Brain microvascular endothelial cell (primary cell): ENCODE results near the gene SEZ6.

Experiments
- DNase-seq: peaks from one replicate; pipeline ENCODE4 v3.0.0-alpha.2; 2020
- H3K27ac ChIP-seq: fragments of 250-450 bp; sonication (Bioruptor Pico); 2 replicates; pipeline ENCODE4 v1.5.1; 2020; ENCODE audit warnings: mild to moderate bottlenecking, moderate library complexity
- H3K27me3 ChIP-seq: fragments of 250-450 bp; sonication (Bioruptor Pico); replicated peaks from 2 replicates; pipeline ENCODE4 v1.5.1; 2020; ENCODE audit warnings: mild to moderate bottlenecking
- H3K36me3 ChIP-seq: fragments of 250-450 bp; sonication (Bioruptor Pico); replicated peaks from 2 replicates; pipeline ENCODE4 v1.5.1; 2020; ENCODE audit warnings: mild to moderate bottlenecking
- H3K4me3 ChIP-seq: 2 replicates; pipeline ENCODE4 v1.5.1; 2011; ENCODE audit warnings: low read depth, mild to moderate bottlenecking, control low read depth, low read length, moderate library complexity
- CTCF ChIP-seq: IDR thresholded peaks from 2 replicates; pipeline ENCODE4 v1.5.1; 2011; ENCODE audit warnings: low read depth, mild to moderate bottlenecking, moderate library complexity, low read length, control low read depth, inconsistent platforms; ENCODE audit errors: missing control alignments
- in situ Hi-C: cut with HindIII; loops from 2 replicates; pipeline ENCODE4 v1.10.0; 2017; ENCODE audit warnings: low sequenced_read_pairs, low pct_ligation_motif_present

Gene SEZ6

GRCh38 chr17:28974451-28974850 is 31.4 kb downstream of the SEZ6 start:
- no peak for TF ChIP-seq CTCF
- no peak overlapping the region for H3K27ac ChIP-seq
- no peak for DNase-seq
- no peaks in the 10 kb centered on the region for H3K36me3 ChIP-seq
- in situ Hi-C loops: no loop called here
- H3K4me3 ChIP-seq: no peak overlapping the region
- H3K27me3 ChIP-seq: peaks cover 2% of the 10 kb centered on the region

GRCh38 chr17:28973425-28973824 is 32.4 kb downstream of the SEZ6 start:
- Histone ChIP-seq H3K4me3 (no peak overlapping the region), H3K27ac (no peak overlapping the region), H3K27me3 (peaks cover 2% of the 10 kb centered on the region), H3K36me3 (no peaks in the 10 kb centered on the region)
- in situ Hi-C loops: no loop called here
- TF ChIP-seq CTCF: peak; percentile 30
- peak; percentile 40 for DNase-seq

DNA sequence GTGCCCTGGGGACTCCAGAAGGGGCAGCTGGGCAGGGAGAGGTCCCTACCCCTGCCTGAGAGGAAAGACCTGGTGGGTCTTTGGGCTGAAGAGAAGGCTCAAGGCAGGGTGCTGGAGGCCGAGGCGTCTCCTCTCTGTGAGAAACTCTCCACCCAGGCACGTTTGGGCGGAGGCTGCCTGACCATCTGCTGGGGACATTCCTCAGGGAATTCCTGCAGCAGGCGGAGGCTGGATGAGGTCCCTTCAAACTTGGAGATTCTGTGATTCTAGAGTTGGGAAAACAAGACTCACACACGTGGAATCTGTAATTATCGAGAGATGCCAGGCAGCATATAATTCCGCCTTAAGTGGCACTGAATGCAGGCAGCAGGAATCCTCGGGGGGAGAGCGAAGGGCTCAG is 33.4 kb downstream of the SEZ6 start:
- in situ Hi-C loops: no loop called here
- H3K36me3 ChIP-seq: no peaks in the 10 kb centered on the region
- TF ChIP-seq CTCF: no peak
- peaks cover 2% of the 10 kb centered on the region for H3K27me3 ChIP-seq
- no peak overlapping the region for H3K4me3 ChIP-seq
- no peak overlapping the region for H3K27ac ChIP-seq
- DNase-seq: no peak

GRCh38 chr17:28970879-28971278 is 35.0 kb downstream of the SEZ6 start:
- no peak for TF ChIP-seq CTCF
- in situ Hi-C loops: no loop called here
- H3K4me3 ChIP-seq: no peak overlapping the region
- no peaks in the 10 kb centered on the region for H3K27me3 ChIP-seq
- no peaks in the 10 kb centered on the region for H3K36me3 ChIP-seq
- no peak for DNase-seq
- no peak overlapping the region for H3K27ac ChIP-seq

DNA sequence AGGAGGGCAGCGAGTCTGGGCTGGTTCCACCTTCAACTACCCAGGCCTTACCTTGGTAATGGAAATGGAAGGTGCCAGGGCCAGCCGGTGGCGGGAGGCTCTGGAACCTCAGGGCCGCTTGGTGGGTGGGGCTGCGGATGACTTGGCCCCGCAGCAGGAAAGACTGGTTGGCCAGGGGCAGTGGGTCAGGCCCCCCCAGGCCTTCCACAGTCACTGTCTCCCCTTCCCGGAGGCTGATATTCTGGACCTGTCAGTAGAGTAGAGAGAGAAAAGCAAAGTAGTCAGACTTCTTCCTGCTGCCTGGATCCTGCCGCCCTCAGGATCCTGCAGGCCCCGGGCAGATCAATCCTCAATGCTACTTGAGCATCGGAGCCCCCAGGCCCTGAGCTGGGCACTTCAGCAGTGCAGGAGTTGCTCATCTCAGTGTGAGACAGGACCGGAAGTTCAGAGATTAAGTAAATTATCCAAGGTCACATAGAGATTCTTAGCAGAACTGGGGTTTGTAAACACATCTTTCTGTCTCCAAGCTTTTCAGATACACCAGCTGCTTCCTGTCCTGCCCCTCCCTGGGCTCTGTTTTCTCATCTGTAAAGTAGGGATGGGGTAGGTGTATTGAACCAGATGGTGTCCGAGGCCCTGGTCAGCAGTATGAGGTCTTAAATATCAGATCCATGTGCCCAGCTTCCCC is 36.0 kb downstream of the SEZ6 start:
- no peak for DNase-seq
- Histone ChIP-seq H3K36me3 (no peaks in the 10 kb centered on the region), H3K27me3 (no peaks in the 10 kb centered on the region), H3K27ac (no peak overlapping the region), H3K4me3 (no peak overlapping the region)
- in situ Hi-C loops: no loop called here
- no peak for TF ChIP-seq CTCF

DNA sequence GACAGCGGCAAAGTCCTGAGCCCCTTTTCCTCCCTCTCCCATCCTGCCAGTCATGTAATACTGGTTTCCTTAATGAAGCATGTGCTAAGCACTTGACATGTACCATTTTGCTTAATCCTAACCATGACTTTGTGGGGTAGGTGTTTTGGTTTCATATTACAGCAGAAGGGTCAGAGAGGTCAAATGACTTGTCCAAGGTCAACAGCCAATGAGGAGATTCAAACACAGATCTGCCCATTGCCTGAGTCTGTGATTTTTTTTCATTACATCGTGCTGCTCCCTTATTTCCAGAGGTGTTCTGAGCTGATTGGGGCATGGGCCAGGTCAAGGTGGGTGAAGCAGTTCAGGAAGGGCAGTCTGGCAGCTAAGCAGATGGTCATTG is 36.9 kb downstream of the SEZ6 start:
- DNase-seq: no peak
- TF ChIP-seq CTCF: no peak
- Histone ChIP-seq H3K27me3 (no peaks in the 10 kb centered on the region), H3K27ac (no peak overlapping the region), H3K36me3 (no peaks in the 10 kb centered on the region), H3K4me3 (no peak overlapping the region)
- in situ Hi-C loops: no loop called here
